Left cardiac atrium (tissue), 2 donors: ENCODE measurements around the gene KIF16B. TPM values are rescaled to one million over a fixed set of nuclear protein-coding genes. Genes with fewer than 3 reads are reported as not detected.

Source experiments
- total RNA-seq, 2 donors: library from RNA; stranded (reverse); fragmentation: NEBNext Ultra II Directional; extraction: Animal tissue kit (Norgen Biotek cat#: 25700); gene quantifications; one replicate each; pipeline ENCODE4 v1.2.1, GENCODE V29; 2021
- donor health status: DM: no; HTN: yes; CAD: no; lungs with severe emphysema.
- donor health status: DM: yes; HTN: yes; CAD: no.

Gene KIF16B
- total RNA-seq, 2 donors from 2014 or later = 17.0 to 17.7 TPM

Other genes with a start within 250 kb of the KIF16B start
- 10 to 100 TPM; 31.0 to 36.5 TPM for gene SNRPB2, start 156.6 kb upstream of the KIF16B start, total RNA-seq
- gene OTOR, start 174.9 kb upstream of the KIF16B start, total RNA-seq = not detected